NCI-H2171 (cell line): Measurements from ENCODE around the gene KCNQ1OT1.
"Not testable (repeated sequence)": the region's sequence is repeated elsewhere in the genome, so short reads cannot be mapped to it uniquely, and the experiment has no call there.

Source experiments
- DNase-seq: peaks from one replicate; lab custom pipeline; 2025; lab: John Stamatoyannopoulos, UW

Gene KCNQ1OT1

DNA sequence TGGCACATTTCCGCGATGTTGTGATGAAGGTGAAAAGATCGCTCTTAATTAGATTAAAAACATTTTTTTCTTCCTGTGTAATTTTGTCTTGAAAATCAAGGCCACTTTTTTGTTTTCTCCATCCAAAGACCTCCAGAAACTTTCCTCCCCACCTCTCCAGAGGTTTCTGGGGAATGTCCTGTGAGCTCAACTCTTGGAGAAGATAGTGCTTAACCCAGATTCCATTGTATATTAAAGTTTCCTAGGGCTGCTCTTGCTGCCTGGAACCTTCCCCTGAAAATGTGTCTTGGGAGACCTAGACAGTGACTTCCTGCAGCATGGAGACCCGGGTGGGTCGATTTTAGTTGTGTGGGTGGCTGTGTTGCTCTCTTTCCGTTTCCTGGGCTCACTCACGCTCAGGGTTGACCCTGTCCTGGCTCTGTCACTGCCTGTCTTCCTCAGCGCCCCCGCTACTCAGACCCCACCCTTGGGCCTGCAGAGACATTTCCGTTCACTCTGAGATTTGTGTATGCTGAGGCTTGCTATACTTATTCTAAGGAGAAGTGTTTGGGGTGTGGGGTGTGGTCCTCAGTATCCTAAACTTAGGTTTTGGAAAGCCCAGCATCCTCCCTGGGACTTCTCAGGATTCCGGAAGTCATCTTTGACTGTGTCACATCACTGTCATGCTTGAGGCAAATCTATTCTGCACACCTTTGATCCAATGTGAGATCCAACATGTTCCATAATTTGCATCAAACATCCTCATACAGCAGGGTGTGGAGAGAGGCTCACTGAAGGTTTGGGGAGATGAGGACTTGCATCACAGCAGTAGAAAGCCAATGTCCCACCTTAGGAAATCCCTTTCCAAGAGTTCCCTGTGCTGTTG is 47.2 kb downstream of the KCNQ1OT1 start:
- no peak for DNase-seq

- DNase-seq, result no peak
Measured at GRCh38 chr11:2651826-2652271, 47.9 kb downstream of the KCNQ1OT1 start.

DNA sequence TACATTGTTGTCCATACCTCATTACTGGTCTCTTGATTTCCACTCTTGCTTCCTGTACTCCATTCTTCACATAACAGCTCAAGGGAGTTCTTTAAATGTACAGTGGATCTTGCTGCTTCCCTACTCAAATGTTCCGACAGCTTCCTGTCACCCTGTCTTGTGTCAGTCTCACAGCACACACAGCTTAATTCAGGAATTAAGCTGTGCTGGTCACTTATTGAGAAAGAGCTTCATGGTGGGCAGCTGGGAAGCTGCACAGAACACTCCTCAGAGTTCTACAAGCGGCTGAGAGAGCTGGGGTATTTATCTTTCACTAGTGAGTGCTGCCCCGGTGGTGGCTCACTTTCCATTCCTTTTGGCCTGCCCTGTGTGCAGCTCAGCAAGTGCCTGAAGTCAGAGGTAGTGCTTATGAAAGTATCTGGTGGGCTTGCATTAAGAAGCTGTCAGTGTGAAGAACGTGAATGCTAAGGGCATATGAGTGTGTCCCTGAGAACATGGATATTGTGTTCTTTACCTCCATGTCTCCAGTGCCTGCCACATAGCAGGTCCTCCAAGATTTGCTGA is 48.7 kb downstream of the KCNQ1OT1 start:
- DNase-seq, result no peak

DNA sequence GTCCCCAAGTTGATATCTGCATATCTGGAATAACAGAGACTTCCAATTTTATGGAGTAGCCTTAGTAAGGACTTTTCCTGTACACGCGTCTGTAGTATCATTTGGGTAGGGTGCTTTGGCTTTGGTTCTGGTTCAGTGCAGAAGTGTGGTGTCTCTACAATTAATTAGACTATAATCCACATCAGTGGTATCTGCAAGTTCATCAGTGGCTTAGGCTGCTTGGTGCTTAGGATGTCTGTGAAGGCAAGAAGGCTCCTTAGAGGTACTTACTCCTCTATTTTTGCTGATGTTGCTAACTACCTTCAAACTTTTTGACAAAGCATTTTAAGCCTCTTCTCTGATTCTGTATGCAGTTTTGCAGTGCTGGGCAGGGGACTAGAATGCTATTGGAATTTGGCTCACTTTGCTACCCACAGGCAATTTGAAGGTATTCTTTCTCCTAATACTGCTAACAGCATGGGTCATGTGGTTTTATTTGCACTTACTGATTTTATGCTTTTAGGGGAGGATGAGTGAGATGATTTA is 49.4 kb downstream of the KCNQ1OT1 start:
- DNase-seq, result no peak

DNA sequence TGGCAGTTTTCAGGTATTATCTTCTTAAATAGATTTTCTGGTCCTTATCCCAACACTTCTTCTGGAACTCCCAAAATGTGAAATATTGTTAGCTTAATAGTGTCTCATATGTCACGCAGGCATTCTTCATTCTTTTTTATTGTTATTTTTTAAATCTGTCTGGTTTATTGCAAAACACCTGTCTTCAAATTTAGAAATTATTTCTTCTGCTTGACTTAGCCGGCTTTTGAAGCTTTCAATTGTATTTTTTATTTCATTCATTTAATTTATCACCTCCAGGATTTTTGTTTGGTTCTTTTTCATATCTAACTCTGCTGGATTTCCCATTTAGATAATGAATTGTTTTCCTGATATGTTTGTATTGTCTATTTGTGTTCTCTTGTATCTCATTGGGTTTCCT is 49.9 kb downstream of the KCNQ1OT1 start:
- DNase-seq, result no peak

DNA sequence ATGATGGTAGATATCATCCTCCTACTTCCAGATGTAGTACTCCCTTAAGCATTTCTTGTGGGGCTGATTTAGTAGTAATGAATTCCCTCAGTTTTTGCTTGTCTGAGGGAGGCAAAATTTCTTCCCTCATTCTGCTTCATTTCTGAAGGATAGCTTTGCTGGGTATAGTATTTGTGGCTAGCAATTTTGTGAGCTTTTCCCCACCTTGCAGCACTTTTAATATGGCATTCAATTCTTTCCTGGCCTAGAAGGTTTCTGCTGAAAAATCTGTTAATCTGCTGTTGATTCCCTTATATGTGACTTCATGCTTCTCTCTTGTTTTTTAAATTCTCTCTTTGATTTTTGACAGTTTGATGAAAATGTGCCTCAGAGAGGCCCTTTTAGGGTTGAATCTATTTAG is 50.4 kb downstream of the KCNQ1OT1 start:
- no peak for DNase-seq

- no peak for DNase-seq
Measured at GRCh38 chr11:2647953-2648352, 51.8 kb downstream of the KCNQ1OT1 start.

DNA sequence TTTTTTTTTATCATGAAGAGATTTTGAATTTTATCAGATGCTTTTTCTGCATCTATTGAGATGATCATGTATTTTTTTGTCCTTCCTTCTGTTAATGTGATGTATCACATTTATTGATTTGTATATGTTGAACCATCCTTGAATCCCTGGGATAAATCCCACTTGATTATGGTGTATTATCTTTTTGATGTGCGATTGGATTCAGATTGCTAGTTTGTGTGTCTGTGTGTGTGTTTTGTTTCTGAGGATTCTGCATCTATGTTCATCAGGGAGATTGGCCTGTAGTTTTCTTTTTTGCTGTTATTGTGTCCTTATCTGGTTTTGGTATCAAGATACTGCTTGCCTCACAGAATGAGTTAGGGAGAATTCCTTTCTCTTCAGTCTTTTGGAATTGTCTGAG is 52.6 kb downstream of the KCNQ1OT1 start:
- DNase-seq, result no peak

DNA sequence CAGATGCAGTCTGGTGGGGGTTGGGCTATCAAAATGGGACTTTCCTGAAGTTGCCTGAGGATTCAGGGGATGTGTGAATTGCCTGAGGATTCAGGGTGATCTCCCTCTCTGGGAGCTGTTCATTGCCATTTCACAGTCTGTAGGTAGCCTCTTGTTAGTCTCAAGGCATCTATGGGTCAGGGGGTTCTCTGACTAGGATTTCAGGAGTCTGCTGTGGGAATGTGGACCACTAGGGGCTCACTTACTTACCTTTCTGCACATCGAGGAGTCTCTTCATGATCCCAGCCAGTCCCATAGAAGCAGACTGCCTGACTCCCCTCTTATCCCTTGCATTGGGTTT is 54.0 kb downstream of the KCNQ1OT1 start:
- DNase-seq, result no peak

DNA sequence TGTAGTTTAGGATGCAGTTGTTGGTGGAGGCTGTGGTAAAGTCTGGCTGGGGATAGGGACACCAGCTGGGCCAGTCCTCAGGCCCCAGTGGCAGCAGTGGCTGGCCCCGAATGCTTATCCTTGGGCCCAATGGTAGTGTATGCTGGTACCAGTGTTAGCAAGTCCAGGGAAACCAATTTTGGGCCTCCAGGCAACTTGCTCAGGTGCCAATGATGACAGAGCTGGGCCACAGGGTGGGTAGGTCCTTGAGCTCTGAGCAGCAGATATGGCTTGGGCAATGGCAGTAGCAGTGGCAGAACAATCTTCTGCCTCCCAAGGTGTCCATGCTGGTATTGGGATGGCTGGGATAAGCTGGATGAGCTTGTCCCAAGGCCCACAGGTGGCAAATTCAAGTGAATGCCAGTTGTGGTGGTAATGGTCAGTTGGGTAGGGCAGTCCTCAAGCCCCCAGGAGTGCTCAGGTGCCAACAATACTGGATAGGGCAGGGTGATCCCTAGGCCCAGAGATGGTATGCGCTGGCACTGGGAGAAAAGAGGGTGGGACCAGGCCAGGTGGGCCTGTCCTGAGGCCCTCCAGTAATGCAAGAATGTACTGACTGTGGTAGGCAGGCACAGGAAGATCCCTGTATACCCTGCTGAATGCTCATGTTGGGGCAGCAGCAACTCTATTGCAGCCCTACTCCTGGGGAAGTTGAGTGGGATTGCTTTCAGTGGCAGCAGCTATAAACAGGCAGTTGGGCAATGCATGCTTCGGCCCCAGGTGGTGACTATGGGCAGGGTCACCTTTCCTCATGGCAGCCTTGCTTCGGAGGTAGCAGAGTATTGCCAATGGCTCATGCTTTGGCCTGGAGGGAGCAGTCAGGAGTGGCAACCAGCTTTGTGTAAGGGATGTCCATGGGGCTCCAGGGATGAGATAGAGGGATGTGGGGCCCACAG is 54.7 kb downstream of the KCNQ1OT1 start:
- no peak for DNase-seq

DNA sequence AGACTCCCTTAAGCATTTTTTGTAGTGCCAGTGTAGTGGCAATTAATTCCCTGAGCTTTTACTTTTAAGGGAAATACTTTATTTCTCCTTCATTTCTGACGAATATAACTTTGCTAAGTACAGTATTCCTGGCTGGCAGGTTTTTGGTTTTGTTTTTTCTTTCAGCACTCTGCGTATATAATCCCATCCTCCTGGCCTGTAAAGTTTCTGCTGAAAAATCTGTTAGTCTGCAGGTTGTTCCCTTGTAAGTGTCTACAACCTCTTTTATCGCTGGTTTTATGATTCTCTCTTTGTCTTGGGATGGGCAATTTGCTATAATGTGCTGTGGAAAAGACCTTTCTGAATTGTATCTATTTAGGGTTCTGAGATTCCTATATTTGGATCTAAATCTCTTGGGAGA is 56.0 kb downstream of the KCNQ1OT1 start:
- no peak for DNase-seq

DNA sequence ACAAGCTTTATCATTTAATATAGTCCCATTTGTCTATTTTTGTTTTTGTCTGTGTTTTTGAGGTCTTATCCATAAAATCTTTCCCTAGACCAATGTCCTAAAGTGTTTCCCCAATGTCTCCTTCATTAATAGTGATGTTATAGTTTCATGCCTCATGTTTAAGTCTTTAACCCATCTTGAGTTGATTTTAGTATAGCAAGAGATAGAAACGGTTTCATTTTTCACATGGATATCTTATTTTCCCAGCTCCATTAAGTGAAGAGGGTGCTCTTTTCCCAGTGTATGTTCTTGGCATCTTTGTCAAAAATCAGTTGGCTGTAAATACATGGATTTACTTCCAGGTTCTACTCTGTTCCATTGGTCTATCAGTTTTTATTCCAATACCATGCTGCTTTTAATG is 58.2 kb downstream of the KCNQ1OT1 start:
- DNase-seq, result no peak

DNA sequence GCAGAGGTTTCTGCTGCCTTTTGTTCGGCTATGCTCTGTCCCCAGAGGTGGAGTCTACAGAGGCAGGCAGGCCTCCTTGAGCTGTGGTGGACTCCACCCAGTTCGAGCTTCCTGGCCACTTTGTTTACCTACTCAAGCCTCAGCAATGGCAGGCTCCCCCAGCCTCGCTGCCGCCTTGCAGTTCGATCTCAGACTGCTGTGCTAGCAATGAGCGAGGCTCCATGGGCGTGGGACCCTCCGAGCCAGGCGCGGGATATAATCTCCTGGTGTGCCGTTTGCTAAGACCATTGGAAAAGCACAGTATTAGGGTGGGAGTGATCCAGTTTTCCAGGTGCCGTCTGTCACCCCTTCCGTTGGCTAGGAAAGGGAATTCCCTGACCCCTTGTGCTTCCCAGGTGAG is 60.0 kb downstream of the KCNQ1OT1 start:
- not testable (repeated sequence) for DNase-seq

DNA sequence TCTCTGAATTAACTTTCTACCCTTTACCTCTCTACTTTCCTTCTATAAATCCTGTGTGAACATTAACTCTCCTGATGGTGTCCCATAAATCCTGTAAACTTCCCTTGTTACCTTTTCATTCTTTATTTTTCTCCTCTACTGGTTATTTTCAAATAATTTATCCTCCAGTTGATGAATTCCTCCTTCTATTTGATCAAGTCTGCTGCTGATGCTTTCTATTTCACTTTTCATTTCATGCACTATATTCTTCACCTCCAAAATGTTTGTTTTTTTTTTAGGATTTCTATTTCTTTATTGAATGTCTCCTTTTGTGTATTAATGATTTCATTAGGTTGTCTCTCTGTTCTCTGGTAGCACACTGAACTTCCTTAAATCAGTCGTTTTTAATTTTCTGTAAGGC is 68.6 kb downstream of the KCNQ1OT1 start:
- no peak for DNase-seq

- no peak for DNase-seq
Measured at GRCh38 chr11:2630679-2631078, 69.1 kb downstream of the KCNQ1OT1 start.

DNA sequence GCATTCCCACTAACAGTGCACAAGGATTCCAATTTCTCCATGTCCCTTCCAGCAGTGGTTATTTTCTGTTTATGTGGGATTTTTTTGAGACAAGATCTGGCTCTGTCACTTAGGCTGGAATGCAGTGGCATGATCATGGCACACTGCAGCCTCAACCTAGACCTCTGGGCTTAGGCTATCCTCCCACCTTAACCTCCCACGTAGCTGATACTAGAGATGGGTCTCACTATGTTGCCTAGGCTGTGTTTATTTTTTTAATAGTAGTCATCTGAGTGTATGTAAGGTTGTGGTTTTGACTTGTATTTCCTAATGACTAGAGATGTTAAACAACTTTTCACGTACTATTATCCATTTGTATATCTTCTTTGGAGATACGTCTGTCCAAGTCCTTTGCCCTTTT is 74.6 kb downstream of the KCNQ1OT1 start:
- no peak for DNase-seq

- no peak for DNase-seq
Measured at GRCh38 chr11:2621894-2622293, 77.9 kb downstream of the KCNQ1OT1 start.

DNA sequence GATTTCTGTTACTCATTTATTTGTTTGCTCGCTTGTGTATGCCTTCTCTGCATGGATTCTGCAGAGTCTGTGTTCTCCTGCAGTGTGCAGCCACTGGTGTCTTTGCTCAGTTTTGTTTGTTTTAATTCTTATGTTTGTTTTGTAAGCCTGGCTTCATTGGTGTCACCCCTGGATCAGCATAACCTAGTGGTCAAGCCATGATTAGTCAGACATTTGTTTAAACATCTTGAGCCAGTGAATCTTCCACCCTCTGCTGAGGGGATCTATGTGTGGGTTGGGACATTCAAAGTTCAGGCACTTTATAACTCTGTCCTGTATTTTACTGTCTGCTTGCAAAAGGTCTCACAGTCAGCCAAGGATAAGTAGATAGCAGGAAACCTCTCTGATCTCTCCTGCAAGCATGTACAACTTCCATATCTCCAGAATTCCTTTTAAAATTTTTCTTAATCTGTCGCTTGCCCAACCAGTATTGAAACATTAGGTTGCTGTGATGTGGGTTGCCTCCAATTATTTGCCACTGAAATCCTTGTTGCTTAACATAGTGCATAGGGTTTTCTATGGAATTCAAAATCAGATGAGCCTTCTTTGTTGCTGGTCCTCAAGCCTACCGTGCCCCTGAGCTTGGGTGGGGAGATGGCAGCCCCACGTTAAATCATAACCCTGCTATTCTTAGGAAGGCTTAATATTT is 86.8 kb downstream of the KCNQ1OT1 start:
- DNase-seq, result no peak

DNA sequence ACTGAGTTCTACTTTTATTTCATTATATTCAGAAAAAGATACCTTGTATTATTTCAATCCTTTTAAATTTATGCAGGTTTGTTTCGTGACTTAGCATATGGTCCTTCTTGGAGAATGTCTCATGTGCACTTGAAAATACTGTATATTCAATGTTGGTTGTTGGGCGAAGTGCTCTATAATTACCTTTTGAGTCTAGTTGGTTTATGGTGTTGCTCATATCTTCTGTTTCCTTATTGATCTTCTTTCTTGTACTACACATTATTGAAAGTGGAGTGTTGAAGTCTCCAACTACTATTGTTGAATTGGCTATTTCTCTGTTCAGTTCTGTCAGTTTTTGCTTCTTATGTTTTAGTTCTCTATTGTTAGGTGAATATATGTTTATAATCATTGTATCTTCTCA is 90.4 kb downstream of the KCNQ1OT1 start:
- DNase-seq, result no peak

DNA sequence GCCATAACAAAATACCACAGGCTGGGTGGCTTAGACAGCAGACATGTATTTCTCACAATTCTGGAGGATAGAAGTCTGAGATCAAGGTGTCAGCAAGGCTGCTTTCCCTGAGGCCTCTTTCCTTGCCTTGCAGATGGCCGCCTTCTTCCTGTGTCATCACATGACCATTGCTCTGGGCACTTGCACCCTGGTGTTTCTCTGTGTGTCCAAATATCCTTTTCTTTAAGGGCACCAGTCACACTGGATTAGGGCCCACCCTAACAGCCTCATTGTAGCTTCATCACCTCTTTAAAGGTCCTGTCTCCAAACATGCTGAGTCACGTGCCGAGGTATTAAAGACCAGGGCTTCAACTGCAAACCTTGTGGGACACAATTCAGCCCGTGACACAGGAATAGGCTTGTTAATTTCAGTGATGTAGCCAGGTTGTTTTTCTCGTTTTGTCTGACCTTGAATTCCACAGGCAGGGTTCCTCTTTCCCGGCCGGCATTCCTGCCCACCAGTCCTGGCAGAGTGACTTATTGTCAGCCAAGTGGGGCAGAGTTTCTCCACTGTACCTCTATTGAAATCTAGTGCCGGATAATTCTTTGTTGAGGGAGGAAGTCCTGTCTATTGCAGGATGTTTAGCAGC is 100.1 kb downstream of the KCNQ1OT1 start:
- no peak for DNase-seq

DNA sequence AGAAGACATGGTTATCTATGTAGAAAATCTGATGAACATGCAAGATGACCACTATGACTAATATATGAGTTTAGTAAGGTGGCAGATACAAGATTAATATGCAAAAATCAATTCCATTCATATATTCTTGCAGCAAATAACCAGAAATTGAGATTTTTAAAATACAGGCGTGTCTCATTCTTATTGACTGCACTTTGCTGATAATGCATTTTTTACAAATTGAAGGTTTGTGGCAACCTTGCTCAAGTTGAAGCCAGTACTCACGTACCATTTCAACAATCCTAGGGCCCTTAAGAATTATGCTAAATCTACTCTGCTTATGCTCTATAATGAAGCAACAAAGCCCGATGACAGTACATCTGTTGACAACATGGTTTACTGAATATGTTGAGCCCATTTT is 104.6 kb downstream of the KCNQ1OT1 start:
- no peak for DNase-seq
